Panc1 (cell line): ENCODE results near the gene KRTAP5-6. TPM values are rescaled to one million over a fixed set of nuclear protein-coding genes. Genes with fewer than 3 reads are reported as not detected.

Experiments used
- ATAC-seq: fragments of 200-7000 bp; cut with Tn5 transposase; 2 replicates; pipeline ENCODE4 v1.9.1; 2020; ENCODE audit warnings: mild to moderate bottlenecking, moderate library complexity
- BruUV-seq: library from RNA; stranded (reverse); fragments of 400-500 nt; replicated peaks from 2 replicates; lab custom pipeline; 2021; lab: Mats Ljungman, UMichigan
- CTCF ChIA-PET: fragments of 300-600 bp; sonication (Branson Sonifier 250); formaldehyde crosslinking; loops from one replicate; lab custom pipeline; 2022; ENCODE audit warnings: antibody characterized with exemption; lab: Charles Lee
- POLR2A ChIA-PET: fragments of 300-600 bp; sonication (Branson Sonifier 250); formaldehyde crosslinking; loops from one replicate; lab custom pipeline; 2022; ENCODE audit warnings: antibody characterized with exemption; lab: Charles Lee
- DNase-seq: peaks from one replicate; pipeline ENCODE4 v3.0.0-alpha.2; 2010; ENCODE audit warnings: low read depth, low spot score
- H3K27ac ChIP-seq: 2 replicates; pipeline ENCODE4 v1.5.1; 2011; ENCODE audit warnings: mild to moderate bottlenecking, low read length, inconsistent platforms
- H3K27me3 ChIP-seq: fragments of 200-500 bp; sonication (Bioruptor generic); 2 replicates; pipeline ENCODE4 v1.6.0; 2014; ENCODE audit warnings: low read length, inconsistent platforms; ENCODE audit not compliant: control insufficient read depth, insufficient read depth
- H3K36me3 ChIP-seq: fragments of 200-500 bp; sonication (Bioruptor generic); 2 replicates; pipeline ENCODE4 v1.5.1; 2014; ENCODE audit warnings: inconsistent platforms, mild to moderate bottlenecking, low read length, moderate library complexity; ENCODE audit not compliant: control insufficient read depth, insufficient read depth
- H3K4me1 ChIP-seq: 2 replicates; pipeline ENCODE4 v1.5.1; 2011; ENCODE audit warnings: inconsistent platforms, mild to moderate bottlenecking, low read length, moderate library complexity; ENCODE audit not compliant: control insufficient read depth, insufficient read depth
- H3K4me3 ChIP-seq, 2 experiments: 2 replicates each; pipeline ENCODE4 v1.5.1; 2011 to 2012; ENCODE audit warnings: low read depth in 2 of 2, low read length in 2 of 2, mild to moderate bottlenecking in 2 of 2, inconsistent platforms in 1 of 2, moderate library complexity in 1 of 2
- H3K9me3 ChIP-seq: fragments of 200-500 bp; sonication (Bioruptor generic); 2 replicates; pipeline ENCODE4 v1.5.1; 2014; ENCODE audit warnings: low read depth, mild to moderate bottlenecking, inconsistent platforms, low read length, moderate library complexity; ENCODE audit not compliant: control insufficient read depth, insufficient read depth
- POLR2AphosphoS5 ChIP-seq: IDR thresholded peaks from 2 replicates; pipeline ENCODE4 v1.6.1; 2012; ENCODE audit warnings: mild to moderate bottlenecking, low read depth, low read length, moderate library complexity
- SIN3A ChIP-seq: IDR thresholded peaks from 2 replicates; pipeline ENCODE4 v1.6.1; 2012; ENCODE audit warnings: low read depth, mild to moderate bottlenecking, low read length, moderate library complexity, borderline replicate concordance; ENCODE audit not compliant: insufficient read depth
- TCF7L2 ChIP-seq: IDR thresholded peaks from 2 replicates; pipeline ENCODE4 v1.6.1; 2011; ENCODE audit warnings: mild to moderate bottlenecking, low read depth, low read length, inconsistent platforms
- in situ Hi-C: cut with HindIII; loops from 2 replicates; pipeline ENCODE4 v1.10.0; 2016; ENCODE audit warnings: low sequenced_read_pairs, low pct_unique_long_range_greater_than_20kb
- intact Hi-C: fragments of 100-400 bp; cut with micrococcal nuclease; formaldehyde crosslinking; loops from one replicate; pipeline ENCODE4 v1.10.0; 2022; ENCODE audit not compliant: unreplicated experiment
- total RNA-seq: library from RNA; stranded (reverse); gene quantifications from one replicate; pipeline ENCODE4 v1.2.1, GENCODE V29; 2021; ENCODE audit not compliant: unreplicated experiment
- TF ChIP-seq, protein P1 (sequence below): fragments of 450-650 bp; IDR thresholded peaks from 2 replicates; pipeline ENCODE4 v1.5.1; 2017; ENCODE audit warnings: mild to moderate bottlenecking
- TF ChIP-seq, protein P2 (sequence below), 2 experiments: IDR thresholded peaks; 2 replicates each; pipeline ENCODE4 v1.6.1; 2011 to 2012; ENCODE audit warnings: low read depth in 2 of 2, control low read depth in 1 of 2, low read length in 1 of 2, mild to moderate bottlenecking in 1 of 2, moderate library complexity in 1 of 2; ENCODE audit not compliant: insufficient read depth in 1 of 2

Gene KRTAP5-6
- total RNA-seq, 1 experiment from 2014 or later = not detected

DNA sequence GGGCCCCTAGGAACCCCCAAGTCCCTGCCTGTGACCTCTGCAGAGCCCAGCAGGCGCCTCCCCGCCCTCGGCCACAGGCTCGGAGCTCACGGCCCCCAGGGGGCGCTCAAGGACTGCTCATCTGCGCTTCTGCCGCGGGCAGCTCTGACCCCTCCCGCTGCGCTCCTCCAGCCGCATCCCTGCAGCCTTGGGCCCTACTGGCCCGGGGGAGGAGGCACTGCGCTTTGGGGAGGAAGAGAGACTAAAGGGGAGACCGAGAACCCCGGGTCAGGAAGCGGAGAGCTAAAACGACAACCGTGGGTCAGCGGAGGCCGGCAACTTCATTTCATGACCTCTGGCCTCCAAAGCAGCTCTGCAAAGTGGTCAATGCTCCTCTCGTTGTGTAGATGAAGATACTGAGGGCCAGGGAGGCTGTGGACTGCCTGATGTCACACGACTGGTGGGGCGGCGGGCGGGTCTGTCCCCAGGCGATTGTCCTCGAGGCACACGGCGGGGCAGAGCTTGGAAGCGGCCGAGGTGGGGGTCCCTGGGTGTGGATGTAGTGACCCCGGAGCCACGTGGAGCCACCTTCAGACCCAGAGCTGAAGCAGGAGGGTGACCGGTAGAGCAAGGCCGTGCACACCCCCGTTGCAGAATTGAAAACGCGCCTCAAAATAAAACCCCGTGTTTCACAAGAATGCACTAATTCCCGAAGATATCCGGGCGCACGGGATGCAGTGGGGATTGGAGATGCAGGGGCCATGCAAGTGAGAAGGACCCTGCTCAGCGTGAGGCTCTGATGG is 2.7 kb upstream of the KRTAP5-6 start:
- ATAC-seq = peak; percentile 93
- intact Hi-C loops (loop anchor here (5.0 kb wide), 2 partner anchors 42 to 458 kb away; no protein-coding TSS in a partner anchor), in situ Hi-C loops (no loop called here)
- no peaks in the 10 kb centered on the region for H3K36me3 ChIP-seq
- POLR2A ChIA-PET = interaction anchor here (0.5 to 0.7 kb wide), 2 partner anchors 39 to 457 kb away, joined by 3 read pairs; no protein-coding TSS in a partner anchor
- peaks cover 20% of the 10 kb centered on the region for H3K4me1 ChIP-seq
- H3K27ac ChIP-seq = peak overlapping the region; percentile 91
- TF ChIP-seq, protein P1, sequence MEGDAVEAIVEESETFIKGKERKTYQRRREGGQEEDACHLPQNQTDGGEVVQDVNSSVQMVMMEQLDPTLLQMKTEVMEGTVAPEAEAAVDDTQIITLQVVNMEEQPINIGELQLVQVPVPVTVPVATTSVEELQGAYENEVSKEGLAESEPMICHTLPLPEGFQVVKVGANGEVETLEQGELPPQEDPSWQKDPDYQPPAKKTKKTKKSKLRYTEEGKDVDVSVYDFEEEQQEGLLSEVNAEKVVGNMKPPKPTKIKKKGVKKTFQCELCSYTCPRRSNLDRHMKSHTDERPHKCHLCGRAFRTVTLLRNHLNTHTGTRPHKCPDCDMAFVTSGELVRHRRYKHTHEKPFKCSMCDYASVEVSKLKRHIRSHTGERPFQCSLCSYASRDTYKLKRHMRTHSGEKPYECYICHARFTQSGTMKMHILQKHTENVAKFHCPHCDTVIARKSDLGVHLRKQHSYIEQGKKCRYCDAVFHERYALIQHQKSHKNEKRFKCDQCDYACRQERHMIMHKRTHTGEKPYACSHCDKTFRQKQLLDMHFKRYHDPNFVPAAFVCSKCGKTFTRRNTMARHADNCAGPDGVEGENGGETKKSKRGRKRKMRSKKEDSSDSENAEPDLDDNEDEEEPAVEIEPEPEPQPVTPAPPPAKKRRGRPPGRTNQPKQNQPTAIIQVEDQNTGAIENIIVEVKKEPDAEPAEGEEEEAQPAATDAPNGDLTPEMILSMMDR = peak; percentile 87
- TF ChIP-seq, protein P2, sequence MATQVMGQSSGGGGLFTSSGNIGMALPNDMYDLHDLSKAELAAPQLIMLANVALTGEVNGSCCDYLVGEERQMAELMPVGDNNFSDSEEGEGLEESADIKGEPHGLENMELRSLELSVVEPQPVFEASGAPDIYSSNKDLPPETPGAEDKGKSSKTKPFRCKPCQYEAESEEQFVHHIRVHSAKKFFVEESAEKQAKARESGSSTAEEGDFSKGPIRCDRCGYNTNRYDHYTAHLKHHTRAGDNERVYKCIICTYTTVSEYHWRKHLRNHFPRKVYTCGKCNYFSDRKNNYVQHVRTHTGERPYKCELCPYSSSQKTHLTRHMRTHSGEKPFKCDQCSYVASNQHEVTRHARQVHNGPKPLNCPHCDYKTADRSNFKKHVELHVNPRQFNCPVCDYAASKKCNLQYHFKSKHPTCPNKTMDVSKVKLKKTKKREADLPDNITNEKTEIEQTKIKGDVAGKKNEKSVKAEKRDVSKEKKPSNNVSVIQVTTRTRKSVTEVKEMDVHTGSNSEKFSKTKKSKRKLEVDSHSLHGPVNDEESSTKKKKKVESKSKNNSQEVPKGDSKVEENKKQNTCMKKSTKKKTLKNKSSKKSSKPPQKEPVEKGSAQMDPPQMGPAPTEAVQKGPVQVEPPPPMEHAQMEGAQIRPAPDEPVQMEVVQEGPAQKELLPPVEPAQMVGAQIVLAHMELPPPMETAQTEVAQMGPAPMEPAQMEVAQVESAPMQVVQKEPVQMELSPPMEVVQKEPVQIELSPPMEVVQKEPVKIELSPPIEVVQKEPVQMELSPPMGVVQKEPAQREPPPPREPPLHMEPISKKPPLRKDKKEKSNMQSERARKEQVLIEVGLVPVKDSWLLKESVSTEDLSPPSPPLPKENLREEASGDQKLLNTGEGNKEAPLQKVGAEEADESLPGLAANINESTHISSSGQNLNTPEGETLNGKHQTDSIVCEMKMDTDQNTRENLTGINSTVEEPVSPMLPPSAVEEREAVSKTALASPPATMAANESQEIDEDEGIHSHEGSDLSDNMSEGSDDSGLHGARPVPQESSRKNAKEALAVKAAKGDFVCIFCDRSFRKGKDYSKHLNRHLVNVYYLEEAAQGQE (IDR thresholded peaks at IDR 0.05; ENCODE audit: insufficient read depth in 1 of 2, low read depth in 2 of 2, low read length in 1 of 2) = no peak
- TF ChIP-seq POLR2AphosphoS5 = peak; percentile 37; the same call in 1 of the 2 replicates
- no peaks in the 10 kb centered on the region for H3K9me3 ChIP-seq
- no TSS peak for BruUV-seq
- peak overlapping the region; percentile 35 to 51; a peak in 3 of 4 replicates for H3K4me3 ChIP-seq
- CTCF ChIA-PET = interaction anchor here (0.5 to 4.9 kb wide), 39 partner anchors 12 to 463 kb away, joined by 3 to 168 read pairs (median 5); partner anchors contain the start of gene SYT8
- DNase-seq = peak; percentile 47
- no peaks in the 10 kb centered on the region for H3K27me3 ChIP-seq

DNA sequence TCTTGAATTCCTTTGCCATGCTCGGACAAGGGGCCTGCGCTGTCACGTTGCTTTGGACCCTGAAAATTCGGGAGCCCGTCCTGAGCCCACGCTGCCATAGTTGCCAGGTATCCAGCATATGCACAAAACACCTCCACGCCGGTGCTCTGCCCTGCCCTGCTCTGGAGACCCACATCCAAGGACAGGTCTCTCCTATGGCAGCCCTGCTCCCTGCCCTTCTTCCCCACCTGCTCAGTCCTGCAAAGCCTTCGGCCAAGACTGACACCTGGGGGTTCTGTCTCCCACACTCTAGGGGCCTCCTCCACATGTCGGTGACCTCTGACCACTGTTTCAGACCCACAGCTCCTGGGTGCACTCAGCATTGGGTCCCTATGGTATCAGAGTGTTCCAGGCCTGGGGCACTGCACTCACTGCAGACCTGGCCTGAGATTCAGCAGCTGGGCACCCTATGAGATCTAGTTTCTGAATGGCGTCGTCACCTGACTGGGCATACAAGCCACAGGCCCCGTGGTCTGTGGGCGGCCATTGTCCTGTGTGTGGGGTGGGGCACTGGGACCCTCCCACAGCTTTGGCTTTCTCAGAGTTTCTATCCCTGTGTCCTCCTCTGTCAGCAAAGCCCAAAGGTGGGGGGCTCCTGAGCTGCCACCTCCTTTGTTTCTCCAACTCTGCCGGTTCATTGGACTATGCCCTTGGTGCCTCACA is 2.0 kb upstream of the KRTAP5-6 start:
- no TSS peak for BruUV-seq
- no peak for DNase-seq
- no peak for ATAC-seq
- in situ Hi-C loops = no loop called here
- intact Hi-C loops = loop anchor here (5.0 kb wide), 2 partner anchors 43 to 457 kb away; no protein-coding TSS in a partner anchor
- no peak overlapping the region for H3K27ac ChIP-seq
- no peaks in the 10 kb centered on the region for H3K36me3 ChIP-seq
- ChIA-PET POLR2A (no interaction called here), CTCF (interaction anchor here (0.5 to 4.9 kb wide), 10 partner anchors 40 to 463 kb away, joined by 3 to 168 read pairs (median 10); partner anchors contain the start of gene SYT8)
- H3K9me3 ChIP-seq = no peaks in the 10 kb centered on the region
- no peaks in the 10 kb centered on the region for H3K27me3 ChIP-seq
- no peak overlapping the region for H3K4me3 ChIP-seq
- TF ChIP-seq TCF7L2 (no peak), POLR2AphosphoS5 (no peak), SIN3A (no peak)
- TF ChIP-seq, protein P2 (IDR thresholded peaks at IDR 0.05; ENCODE audit: insufficient read depth in 1 of 2, low read depth in 2 of 2, low read length in 1 of 2) = no peak
- TF ChIP-seq, protein P1 = no peak
- H3K4me1 ChIP-seq = peaks cover 20% of the 10 kb centered on the region
